GM11168 (cell line): ENCODE results near the gene KCNK7.

Source experiments
- in situ Hi-C: fragments of 300-500 bp; cut with MboI; formaldehyde crosslinking; loops from one replicate; pipeline ENCODE4 v1.12.0; 2022; ENCODE audit warnings: low sequenced_read_pairs; ENCODE audit not compliant: unreplicated experiment

Gene KCNK7

DNA sequence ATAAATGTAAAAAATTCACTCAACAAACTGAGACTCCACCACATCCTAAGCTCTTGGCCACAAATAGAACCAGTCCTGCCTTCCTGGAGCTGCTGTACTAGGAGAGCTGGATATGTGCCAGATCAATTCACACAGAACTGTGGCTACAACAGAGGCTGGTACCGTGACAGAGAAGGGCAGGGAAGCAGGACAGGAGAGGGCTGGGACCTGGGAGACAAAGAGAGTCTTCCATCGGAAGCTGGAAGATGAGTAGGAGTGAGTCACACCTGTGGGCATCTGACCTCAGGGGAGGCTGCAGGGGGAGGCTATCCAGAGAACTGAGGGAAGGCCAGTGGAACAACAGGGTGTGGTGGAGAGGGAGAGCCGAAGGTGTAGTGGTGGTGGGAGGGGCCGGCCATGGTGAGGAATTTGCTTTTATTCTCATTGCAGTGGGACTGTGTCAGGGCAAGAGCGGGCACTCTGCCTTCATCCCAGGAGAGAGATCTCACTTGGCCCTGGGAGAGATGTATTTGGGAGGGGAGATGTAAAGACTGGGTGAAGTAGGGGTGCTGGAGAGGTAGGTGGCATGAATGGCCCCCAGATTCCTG, 35.6 kb downstream of the KCNK7 start:
- in situ Hi-C loops: no loop called here

DNA sequence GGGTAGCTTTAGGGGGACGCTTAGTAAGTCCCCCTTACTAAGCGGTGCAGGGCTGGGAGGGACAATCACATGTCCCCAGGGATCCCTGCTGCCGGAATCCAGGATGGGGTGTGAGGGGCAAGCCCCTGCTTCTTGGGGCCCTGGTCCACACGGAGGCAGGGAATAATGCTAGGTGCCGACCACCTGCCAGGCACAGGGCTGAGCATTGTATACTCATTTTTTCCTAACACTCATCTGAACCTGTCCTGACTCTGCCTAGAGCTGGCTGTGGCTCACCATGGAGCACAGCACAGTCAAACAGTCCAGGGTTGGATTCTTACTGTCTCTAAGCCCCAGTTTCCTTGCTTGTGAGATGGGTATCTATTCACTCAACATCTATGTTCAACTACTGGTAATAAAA, 36.1 kb downstream of the KCNK7 start:
- in situ Hi-C loops: no loop called here

DNA sequence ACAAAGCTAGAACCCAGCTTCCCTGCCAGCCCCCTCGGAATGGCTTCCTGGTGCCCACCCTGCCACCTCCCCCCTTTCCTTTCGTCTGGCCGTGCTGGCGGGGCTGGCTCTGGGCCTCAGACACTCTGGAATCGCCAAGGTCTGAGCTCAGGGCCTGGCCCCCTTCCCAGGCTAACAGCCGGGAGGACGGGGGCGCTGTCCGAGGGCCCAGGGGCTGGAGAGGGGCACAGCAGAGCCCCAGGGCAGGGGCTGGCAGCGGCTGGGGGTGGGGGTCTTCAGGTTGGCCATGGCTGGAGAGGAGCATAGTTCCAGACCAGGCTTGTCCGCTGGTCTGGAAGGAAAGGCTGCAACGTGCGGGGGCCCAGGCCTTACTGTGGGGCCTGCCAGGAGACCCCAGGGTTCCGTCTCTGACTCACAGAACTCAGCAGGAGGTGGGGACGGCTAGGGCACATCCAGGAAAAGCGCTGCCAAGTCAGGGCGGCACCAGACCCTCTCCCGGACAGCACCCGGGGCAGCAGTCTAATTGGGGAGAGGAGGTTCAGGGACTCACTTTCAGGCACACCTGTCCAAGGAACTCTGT, 36.6 kb downstream of the KCNK7 start:
- in situ Hi-C loops: no loop called here

DNA sequence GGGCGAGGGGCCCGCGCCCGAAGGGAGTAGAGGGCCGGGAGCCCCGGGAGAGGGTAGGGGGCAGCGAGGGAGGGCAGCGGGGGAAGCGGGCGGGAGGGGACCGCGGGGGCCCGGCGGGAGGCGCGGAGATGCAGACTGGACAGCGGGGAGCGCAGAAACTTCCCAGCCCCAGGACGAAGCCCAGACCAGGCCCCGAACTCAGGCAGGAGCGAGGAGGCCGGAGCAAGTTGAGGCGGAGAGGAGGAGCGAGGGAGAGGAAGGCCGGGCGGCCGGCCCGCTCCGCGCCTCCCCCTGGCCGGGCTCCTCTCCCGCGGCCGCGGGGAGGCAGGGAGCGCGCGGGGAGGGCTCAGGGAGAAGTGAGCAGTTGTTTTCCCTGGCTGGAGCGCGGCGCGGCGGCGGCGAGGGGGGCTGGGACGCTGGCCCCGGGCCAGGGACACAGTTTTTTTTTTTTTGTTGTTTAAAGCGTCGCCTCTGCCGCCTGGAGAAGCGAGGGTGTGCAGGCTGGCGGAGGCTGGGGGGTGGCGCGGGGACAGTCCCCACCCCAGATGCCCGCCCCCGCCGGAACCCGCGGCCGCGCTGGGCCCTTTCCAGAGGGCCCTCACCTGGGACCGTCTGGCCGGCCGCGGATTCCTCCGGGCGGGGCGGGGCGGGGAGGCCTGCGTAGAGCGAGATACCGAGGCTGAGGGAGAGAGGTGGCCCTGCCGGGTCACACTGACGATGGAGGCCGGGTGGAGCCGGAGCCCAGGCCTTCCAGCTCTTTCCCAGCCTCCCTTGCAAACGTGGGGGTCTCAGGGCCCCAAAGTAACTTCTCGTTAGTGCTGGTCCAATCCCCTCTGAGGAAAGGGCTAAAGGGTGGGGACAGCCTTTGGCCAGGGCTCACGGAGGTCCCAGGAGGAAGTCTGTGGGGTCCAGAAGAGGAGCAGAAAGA, 37.3 kb downstream of the KCNK7 start, which contains the start of gene LTBP3:
LTBP3 (minus strand) TSS at position 358 of the 928 bp plus-strand sequence. CDS start 400 bp downstream, outside the sequence.
- in situ Hi-C loops: no loop called here

DNA sequence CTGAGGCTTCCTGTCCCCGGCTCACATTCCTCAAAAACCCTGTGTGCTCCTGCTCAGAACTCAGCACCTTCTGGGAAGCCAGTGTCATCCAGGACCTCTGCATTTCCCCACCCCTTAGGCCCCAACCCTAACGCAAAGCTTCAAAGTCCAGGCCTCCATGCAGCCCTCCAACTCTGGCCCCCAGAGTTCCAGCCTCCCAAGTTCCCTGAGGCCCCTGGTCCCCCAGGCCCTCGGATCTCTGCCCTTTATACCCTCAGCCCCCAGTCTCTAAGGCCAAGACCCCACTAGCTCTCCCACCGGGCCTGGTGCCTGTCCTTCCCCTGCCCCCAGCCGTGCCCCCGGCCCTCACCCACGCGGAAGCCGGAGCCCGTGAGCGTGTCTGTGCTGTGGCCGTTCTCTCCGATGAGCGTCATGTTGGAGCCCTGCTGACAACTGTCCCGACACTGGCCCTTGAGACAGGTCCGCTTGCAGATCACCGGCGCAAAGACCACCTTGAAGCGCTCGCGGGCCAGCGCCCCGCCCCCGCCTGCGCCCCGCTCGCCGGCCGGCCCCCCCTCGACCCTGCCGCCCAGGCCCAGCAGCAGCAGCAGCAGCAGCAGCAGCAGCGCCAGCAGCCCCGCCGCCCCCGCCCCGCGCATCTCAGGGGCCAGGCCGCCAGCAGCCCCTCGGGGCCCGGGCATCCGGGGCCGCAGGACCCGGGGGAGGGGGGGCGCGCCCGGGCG, 38.2 kb downstream of the KCNK7 start:
- in situ Hi-C loops: no loop called here

DNA sequence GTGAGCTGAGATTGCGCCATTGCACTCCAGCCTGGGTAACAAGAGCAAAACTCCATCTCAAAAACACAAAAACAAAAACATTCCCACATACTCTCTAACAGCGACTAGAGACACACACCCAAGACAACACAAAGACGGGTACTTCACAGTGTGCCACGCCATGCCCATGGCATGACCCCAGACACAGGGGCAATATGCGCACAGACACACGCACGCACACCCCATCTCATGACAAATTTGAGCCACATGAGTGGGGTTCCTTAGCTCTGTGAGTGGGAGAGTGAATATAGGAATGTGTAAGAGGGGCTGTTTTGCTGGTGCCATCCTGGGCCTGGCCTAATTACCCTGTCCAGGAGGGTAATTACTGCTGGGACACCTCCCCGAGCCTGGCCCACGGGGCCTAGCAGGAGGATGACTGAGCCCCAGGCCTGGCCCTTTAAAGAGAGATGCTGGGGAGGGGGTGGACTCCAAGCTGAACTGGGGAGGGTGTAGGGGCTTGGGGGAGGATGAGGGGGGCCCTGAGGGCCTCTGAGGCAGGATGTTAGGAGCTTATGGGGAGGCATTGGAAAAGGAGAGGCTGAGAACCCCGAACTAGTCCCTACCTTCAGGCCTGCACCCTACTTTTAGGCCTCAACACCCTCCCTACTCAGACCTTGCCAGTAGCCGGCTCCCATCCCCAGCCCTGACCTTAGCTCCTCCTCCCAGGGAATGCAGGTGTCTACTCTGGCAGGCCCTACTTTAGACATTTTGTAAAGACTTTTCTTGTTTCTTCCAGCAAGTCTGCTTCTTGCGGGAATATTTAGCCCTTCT, 38.9 kb downstream of the KCNK7 start:
- in situ Hi-C loops: no loop called here

DNA sequence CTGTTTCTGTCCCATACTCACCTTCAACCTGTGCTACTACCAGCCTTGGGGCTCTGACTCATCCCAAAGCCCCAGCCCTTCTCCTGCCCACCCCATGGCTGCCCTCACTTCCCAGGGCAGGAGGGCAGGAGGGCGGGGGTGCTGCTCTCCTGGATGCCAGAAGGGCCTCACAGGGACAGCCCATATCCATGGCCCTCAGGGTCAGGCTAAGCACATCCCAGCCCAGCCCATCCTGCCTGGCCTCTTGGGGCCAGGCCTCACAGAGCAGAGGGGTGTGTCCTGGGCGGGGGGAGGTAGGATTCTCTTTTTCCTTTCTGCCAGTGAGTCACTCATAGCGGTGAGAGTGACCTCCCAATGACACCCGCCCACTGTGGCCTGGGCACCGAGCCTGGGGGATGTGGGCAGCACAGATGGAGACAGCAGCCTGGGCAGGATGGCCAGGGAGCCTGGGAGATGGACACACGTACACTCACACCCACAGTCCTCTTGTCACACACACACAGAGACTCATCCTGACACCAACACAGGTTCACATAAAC, 39.8 kb downstream of the KCNK7 start:
- in situ Hi-C loops: no loop called here

DNA sequence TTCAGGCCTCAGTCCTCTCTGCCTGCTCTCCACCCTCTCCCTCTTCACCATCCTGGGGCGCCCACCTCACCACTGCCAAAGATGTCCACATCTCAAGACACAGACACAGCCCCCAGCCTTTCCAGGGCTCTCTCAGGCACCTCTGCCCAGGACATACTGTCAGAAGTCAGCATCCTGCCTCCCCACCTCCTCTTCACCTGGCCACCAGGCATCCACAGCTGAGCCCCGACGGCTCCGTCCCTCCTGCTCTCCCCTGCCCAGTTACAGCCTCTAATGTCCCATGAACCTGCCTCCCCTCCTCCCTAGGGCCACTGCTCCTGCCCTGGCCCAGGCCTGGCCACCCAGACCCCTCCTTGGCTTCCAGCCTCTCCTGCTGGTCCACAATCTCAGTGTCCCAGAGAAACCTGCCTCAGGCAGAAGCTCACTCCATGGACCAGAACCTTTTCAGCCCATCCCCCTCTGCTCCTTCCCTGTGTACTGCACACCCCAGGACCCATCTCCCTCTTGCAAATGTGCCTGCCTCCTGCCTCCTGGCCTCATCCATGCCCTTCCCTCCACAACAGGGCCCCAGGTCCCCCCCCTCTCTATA, 40.7 kb downstream of the KCNK7 start:
- in situ Hi-C loops: no loop called here

DNA sequence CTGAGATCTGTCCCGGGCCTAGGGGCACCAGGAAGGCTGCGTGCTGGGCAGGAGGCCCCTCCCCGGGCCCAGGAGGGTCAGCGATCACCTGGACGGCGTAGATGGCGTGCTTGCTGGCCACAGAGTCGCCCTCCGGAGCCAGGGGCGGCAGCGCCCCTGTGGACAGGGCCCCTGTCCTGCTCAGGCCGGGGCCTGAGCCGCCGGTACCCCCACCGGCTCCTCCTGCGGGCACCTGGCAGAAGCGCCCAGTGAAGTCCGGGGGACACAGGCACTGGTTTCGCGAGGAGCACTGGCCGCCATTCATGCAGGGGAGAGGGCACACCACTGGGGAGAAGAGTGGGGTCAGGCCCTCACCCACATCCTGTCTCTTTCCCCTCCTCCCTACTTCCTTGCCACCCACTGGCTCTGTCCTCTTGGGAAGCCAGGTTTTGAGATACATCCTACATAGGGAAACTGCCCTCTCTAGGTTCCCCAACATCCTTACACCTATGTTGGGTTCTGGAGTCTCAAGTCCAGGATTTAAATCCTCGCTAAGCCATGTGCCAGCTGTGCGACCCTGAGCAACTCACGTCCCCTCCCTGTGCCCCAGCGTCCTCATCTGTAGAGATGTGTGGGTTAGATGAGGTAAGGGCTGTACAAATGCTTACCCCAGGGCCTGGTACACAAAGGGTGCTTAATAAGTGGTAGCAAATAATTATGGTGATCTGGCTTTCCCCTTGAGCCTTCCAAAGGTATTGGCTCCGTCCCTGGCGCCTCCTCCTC, 41.4 kb downstream of the KCNK7 start:
- in situ Hi-C loops: no loop called here

DNA sequence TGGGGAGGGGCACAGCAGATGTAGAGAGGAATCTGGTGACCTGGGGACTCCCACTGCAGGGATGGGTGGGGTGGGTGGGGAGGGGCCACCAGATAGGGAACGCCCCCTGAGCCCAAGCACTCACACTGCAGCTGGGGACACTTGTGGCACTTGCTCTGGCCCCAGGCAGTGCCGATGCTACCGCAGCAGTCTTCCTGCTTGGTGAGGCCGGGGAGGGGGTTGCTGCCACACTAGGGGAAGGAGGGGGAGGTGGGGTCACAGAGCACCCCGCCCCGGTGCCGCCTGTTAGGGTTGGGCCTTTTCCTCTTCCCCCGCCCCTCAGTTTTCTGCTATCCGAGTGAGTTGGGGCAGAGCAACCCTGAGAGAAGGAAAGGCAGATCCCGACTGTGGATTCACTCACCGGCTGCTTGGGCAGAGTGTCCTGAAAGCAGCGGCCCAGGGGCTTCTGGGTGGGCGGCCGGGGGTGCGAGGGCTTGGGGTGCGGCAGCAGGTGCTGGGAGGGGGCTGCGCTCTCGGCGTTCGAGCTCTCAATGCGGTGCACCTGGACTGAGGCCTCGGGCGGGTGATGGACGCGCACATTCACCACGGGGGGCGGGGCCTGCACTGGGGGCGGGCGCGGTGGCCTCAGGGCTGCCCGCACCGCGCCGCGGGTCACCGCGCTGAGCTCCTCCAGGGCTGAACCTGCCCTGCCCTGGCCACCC, 42.1 kb downstream of the KCNK7 start:
- in situ Hi-C loops: no loop called here

DNA sequence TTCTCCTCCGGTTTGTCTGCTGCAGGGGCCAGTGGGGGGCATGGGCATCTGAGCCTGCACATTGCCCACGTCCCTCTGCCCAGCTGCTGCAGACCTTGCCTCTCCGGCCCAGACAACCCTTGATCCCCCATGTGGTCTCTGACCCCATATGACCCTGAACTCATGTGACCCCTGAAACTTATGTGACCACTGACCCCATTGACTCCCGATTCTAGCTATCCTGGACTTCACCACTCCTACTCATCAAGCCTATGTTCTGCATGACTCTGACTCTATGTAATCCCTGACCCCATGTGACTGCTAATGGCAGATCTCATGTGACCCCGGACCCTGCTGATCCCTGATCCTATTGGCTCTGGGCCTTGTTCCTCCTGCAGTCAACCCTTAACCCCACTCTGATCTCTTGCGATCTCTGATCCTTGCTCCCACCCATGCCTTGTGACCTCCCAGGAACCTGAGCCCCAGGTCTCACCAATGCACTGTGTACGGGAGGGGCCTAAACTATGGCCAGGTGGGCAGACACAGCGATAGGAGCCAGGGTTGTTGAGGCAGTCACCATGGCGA, 43.1 kb downstream of the KCNK7 start:
- in situ Hi-C loops: no loop called here

DNA sequence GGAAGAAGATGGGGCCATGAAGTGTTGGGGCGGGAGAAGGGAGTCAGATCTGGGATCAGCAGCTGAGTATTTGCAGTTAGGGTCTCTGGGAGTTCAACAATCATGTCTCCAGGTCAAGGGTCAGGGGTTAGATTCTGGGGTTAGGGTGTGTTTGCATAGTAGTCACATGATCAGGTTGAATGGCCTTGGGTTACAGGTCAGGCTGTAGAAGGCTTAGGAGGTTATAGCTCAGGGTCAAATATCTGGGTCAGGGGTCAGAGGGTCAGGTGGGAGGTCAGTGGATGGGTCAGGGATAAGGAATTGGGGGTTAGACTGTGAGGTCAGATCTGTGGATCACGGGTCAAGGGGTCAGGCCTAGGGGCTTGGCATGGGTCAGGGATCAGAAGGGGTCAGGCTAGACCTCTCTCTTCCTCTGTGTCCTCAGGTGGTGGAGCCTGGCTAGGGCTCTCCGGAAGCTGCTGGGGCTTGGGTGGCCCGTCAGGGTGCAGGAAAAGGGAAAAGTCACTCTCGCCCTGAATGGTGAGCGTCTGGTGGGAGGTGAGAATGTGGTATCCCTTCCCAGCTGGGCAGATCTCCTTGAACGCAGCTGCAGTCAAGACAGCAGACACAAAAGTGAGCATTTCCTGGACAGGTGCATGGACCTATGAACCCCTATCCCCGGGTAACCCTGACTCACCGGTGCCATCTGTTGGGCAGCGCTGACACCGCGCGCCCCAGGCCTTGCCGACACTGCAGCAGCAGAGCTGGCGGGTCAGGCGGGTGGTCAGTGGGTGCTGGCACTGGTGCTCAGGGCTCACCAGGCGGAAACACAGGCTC, 43.8 kb downstream of the KCNK7 start:
- in situ Hi-C loops: no loop called here

DNA sequence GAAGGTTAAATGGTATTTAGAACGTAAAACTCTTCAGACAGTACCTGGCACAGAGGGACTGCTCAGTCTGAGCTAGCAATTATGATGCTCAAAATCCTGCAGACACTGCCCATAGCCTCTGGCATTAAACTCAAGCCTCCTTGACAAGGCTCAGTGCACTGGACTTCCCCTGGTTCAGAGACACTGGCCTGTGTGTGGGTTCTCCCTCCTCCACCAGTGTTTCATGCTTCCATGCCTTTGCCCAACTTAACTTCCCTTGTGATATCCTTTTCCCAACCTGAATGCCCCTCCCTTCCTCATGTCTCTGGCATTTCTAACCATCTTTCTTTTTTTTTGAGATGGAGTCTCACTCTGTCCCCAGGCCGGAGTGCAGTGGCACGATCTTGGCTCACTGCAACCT, 46.5 kb downstream of the KCNK7 start:
- in situ Hi-C loops: no loop called here

DNA sequence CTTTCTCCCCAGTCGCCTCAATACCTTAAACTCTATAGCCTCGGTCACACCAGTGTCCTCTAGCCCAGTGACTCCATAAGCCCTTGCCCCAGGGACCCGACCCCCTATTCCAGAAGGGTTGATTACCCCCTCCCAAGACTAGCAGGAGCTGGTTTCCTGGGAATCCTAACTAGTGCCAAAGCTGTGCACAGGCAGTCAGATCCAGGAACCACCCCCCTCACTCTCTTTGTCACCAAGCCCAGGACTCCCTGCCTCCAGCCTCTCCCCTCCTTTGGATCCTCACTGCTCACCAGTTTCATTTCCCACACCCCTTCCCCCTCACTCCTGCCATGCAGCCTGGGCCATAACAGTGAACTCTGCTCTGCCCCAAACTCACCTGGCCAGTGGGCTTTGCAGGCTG, 47.2 kb downstream of the KCNK7 start:
- in situ Hi-C loops: no loop called here

DNA sequence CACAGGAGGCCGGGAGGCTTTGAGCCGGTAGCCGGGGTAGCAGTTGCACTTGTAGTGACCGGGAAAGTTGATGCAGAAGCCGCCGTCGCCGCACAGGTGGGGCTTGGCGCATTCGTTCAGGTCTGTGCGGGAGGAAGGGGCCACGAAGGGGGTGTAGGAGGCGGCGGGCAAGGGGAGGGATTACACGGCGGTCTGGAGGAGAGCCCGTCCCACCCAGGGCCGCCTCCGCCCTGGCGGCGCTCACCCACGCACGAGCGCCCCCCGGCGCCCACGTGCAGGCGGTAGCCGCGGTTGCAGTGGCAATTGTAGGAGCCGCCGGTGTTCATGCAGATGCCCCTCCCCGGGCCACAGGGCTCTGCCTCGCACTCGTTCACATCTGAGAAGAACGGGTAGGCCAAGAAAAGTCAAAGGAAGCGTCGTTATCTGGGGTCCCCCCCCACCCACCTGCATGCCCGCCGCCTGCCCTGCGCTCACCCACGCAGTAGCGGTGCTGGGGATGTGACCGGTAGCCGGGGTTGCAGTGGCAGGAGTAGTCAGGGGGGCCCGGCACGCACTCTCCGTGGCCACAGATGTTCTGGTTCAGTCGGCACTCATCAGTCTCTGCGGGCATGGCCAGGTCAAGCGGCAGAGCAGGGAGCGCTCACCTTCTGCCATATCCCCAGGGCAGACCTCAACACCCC, 48.0 kb downstream of the KCNK7 start:
- in situ Hi-C loops: no loop called here

DNA sequence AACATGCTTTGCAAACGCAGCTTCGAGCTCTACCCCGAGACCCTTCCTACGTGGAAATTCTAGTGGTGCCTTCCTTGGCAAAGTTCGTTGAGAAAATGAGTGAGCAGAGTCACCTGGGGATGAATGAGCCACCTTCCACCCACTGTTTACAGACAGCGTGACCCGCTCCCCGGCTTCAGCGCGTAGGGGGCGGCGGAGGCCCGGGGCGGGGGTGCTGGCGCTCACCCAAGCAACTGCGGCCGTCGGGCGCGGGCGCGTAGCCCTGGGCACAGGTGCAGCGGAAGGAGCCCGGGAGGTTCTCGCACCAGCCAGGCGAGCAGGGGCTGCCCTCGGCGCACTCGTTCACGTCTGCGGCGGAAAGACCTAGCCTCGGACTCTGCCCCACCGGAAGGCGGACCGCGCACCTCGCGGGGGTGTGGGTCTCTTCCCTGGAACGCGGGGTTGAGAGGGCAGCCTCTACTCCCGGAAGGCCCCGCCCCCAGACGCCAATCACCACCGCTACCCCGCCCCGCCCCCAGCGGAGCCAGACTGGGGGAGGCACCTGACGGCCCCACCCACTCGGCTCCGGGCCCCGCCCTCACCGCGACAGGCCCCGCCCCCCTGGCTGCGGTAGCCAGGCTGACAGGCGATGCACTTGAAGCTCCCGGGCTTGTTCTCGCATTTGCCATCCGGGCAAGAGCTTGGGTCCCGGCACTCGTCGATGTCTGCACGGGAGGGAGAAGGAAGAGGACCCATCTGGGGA, 49.2 kb downstream of the KCNK7 start:
- in situ Hi-C loops: no loop called here
